ENCODE results near the gene SMAD6. TPM values are rescaled to one million over a fixed set of nuclear protein-coding genes. Genes with fewer than 3 reads are reported as not detected.
A peak's percentile ranks its signal among the peaks of the same experiment; 100 is the strongest.

SMAD6 gene
- total and polyA plus RNA-seq, 7 donors = 0.52 to 5.5 (median 3.0) TPM

DNA sequence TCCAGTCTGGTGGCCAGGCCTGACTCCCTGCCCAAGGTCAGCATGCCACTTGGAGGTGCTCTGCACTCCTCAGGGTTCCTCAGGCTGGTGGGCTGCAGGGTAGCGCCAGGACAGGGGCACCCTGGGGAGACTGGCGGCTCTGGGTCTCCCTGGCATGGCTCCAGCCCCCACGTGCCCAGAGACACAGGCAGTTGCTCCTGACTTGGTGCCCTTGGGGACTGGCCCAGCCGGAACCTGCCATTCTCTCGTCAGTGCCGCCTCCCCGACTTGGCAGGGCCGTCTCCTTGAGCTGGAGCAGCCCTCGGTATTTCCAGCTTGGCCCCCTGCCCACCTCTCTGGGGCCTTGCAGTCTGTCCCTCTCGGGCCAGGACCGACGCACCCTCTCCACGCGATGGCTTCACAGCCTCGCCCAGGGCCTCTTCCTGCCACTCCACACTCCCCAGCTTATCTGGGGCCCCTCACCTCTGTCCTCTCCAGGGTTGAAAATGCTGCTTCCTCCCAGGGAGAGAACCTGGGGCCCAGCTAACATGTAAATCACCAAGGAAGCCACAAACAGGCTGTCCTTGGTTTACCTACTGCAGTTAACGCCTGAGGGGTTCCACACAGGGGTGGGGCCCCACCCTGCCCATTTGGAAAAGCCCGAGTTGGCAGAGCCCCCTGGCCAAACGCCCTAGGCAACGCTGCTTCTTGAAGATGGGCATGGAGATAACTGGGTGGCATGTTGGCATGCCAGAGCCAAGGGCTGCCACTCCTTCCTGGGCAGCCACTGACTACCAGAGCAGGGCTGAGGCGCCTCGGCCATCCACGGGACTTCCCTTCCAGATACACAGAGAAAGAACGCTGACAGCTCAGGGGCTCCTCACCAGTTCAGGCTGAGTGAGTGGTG lies 61.4 kb downstream of the SMAD6 start:
- no peak overlapping the region for H3K4me3 ChIP-seq
- H3K9me3 ChIP-seq = no peaks in the 10 kb centered on the region
- WGBS, 3 donors = 22 to 29% (median 23%) methylated on average over 21 to 23 of the region's 23 CpGs
- ATAC-seq (peak; percentile 47 to 75 (median 72)), DNase-seq (peak; percentile 82 to 85)
- H3K4me1 ChIP-seq = peaks cover 12% of the 10 kb centered on the region
- TF ChIP-seq, protein P1, sequence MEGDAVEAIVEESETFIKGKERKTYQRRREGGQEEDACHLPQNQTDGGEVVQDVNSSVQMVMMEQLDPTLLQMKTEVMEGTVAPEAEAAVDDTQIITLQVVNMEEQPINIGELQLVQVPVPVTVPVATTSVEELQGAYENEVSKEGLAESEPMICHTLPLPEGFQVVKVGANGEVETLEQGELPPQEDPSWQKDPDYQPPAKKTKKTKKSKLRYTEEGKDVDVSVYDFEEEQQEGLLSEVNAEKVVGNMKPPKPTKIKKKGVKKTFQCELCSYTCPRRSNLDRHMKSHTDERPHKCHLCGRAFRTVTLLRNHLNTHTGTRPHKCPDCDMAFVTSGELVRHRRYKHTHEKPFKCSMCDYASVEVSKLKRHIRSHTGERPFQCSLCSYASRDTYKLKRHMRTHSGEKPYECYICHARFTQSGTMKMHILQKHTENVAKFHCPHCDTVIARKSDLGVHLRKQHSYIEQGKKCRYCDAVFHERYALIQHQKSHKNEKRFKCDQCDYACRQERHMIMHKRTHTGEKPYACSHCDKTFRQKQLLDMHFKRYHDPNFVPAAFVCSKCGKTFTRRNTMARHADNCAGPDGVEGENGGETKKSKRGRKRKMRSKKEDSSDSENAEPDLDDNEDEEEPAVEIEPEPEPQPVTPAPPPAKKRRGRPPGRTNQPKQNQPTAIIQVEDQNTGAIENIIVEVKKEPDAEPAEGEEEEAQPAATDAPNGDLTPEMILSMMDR (IDR thresholded peaks at IDR 0.05) = no peak
- intact Hi-C loops (cut with DNase I) = no loop called here
- no peaks in the 10 kb centered on the region for H3K36me3 ChIP-seq (ENCODE audit: insufficient read depth in 1 of 2, low read depth in 1 of 2)
- H3K27ac ChIP-seq = no peak overlapping the region
- H3K27me3 ChIP-seq (ENCODE audit: insufficient read depth in 3 of 3, low read length in 2 of 3) = no peaks in the 10 kb centered on the region

DNA sequence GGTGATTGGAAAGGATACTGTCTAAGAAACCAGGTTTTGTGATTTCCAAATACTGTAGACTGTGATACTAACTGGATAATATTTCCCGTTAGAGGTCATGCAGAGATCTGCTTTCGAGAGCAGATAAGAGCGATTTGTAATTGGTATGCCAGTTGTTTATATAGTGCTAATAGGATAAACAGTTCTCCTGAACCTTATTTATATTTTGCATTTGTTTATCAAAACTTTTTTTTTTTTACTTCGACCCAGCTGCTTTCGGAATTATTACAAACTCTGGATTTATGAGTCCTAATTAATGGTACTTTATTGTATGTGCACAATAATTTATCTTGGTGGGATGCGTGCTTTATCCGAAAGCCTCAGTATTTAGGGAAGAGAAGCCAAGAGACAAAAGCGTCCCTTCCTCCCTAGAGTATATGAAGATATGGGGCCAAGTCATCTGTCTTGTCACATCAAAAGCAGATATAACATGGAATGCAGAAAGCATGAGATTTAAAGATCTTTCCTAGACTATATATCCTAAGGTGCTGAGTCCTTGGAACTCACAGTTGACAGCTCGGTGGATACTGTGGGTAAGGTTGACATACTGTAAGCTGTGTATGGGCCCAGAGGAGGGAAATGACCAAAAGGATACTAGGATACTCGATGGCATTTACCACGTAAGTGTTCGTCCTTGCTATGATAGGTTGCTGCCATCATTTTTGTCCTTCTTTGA lies 62.2 kb downstream of the SMAD6 start:
- WGBS, 3 donors = 78 to 82% (median 80%) methylated on average over 12 of the region's 12 CpGs
- H3K4me1 ChIP-seq = peaks cover 12% of the 10 kb centered on the region
- intact Hi-C loops (cut with DNase I) = no loop called here
- ATAC-seq (no peak), DNase-seq (no peak)
- no peaks in the 10 kb centered on the region for H3K36me3 ChIP-seq (ENCODE audit: insufficient read depth in 1 of 2, low read depth in 1 of 2)
- no peaks in the 10 kb centered on the region for H3K9me3 ChIP-seq
- H3K4me3 ChIP-seq = no peak overlapping the region
- H3K27me3 ChIP-seq (ENCODE audit: insufficient read depth in 3 of 3, low read length in 2 of 3) = no peaks in the 10 kb centered on the region
- no peak overlapping the region for H3K27ac ChIP-seq
- TF ChIP-seq, protein P1 (IDR thresholded peaks at IDR 0.05) = no peak

DNA sequence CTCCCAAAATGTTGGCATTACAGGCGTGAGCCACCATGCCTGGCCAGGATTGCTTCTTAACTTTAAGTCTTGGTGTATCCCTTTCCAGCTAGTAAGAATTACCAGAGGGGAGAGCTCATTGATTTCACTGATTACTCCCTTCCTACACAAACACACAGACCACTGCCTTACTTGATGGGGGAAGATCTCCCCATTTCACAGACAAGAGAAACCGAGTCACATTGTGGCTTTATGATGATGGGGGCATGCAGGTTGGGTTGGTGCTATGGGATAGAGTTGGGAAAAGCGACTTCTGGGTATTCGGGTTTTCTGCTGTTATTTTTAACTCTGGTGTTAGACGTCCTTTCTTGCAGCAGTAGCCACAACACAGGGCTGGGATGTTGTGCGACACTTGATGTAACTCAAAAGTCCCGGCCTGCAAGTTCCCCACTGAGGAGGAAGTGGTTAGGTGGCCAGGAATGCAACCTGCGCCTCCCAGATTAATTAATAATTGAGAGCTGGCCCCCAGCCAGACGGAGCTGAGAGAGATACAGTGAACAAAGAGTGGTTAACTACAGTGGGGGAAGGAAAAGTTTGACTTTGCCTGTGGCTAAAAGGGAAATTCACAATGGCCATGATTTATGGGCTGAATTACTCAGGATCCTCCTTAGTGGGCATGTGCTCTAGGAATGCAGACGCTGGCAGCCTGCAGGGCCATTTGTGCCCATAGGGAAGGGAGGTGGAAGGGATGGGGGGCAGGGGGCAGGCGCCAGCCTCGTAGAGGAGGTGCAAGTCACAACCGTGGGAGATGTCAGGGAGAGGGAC lies 63.6 kb downstream of the SMAD6 start:
- DNase-seq = peak in 1 of 2 donors; percentile 31
- TF ChIP-seq, protein P1 (IDR thresholded peaks at IDR 0.05) = no peak
- H3K4me1 ChIP-seq = peaks cover 12% of the 10 kb centered on the region
- H3K9me3 ChIP-seq = no peaks in the 10 kb centered on the region
- H3K36me3 ChIP-seq (ENCODE audit: insufficient read depth in 1 of 2, low read depth in 1 of 2) = no peaks in the 10 kb centered on the region
- no peak overlapping the region for H3K4me3 ChIP-seq
- ATAC-seq = no peak
- no peaks in the 10 kb centered on the region for H3K27me3 ChIP-seq (ENCODE audit: insufficient read depth in 3 of 3, low read length in 2 of 3)
- no peak overlapping the region for H3K27ac ChIP-seq
- WGBS, 3 donors = 64 to 67% (median 64%) methylated on average over 13 of the region's 13 CpGs
- intact Hi-C loops (cut with DNase I) = no loop called here

DNA sequence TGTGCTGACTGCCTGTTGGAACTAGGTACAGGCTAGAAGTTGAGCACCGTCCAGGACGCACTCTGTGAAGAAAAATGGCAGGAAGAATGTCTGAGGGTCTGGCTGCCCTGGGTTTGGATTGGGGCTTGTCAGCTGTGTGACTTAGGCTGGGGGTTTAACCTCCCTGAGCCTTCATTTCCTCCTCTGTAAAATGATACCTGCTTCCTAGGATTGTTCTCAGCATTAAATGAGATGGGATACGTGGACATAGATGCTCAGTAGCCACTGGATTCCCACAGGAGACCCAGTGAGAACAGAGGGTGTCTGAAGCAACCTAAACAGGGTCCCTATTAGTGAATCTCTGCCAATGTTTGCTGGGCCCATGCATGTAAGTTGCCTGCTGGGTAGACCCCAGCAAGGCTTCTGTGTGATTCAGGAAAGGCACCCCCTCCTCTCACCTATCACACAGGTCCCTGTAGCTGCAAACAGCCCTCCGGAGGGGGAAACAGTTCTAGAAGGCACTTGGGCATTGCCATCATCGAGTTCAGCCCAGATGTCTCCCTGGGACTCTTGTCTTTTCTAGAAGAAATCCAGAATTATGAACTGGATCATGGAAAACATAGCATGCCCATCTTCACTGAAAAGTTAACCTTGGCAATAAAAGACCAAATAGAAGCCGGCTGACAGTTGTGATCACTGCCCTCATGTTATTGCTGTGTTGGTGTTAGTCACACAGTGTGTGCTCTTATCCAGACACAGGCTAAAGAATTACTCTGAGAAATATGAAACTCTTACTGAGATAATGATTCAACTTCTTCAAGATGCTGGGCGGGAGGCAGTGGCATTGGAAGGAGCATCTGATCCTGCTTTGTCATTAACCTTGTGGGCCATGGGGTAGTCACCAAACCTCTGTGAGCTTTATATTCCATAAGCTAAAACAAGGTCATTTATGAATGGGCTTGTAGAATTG lies 64.5 kb downstream of the SMAD6 start:
- DNase-seq (no peak), ATAC-seq (no peak)
- Histone ChIP-seq H3K36me3 (ENCODE audit: insufficient read depth in 1 of 2, low read depth in 1 of 2) (no peaks in the 10 kb centered on the region), H3K4me1 (peaks cover 12% of the 10 kb centered on the region), H3K4me3 (no peak overlapping the region), H3K27ac (no peak overlapping the region), H3K9me3 (no peaks in the 10 kb centered on the region), H3K27me3 (ENCODE audit: insufficient read depth in 3 of 3, low read length in 2 of 3) (no peaks in the 10 kb centered on the region)
- intact Hi-C loops (cut with DNase I) = no loop called here
- WGBS, 3 donors = 74 to 83% (median 82%) methylated on average over 7 of the region's 7 CpGs
- TF ChIP-seq, protein P1 (IDR thresholded peaks at IDR 0.05) = no peak

Measured in psoas muscle (tissue), 8 donors.